HEK293 (cell line): Measurements from ENCODE around the gene THAP11.

Source experiments
- HOXA7 ChIP-seq: sonication (generic); formaldehyde crosslinking; IDR thresholded peaks from 2 replicates; pipeline ENCODE4 v1.8.1; 2022; ENCODE audit warnings: missing genetic modification reagents, borderline replicate concordance
- INSM2 ChIP-seq: fragments of 450-650 bp; formaldehyde crosslinking; IDR thresholded peaks from 2 replicates; pipeline ENCODE4 v1.5.1; 2016; ENCODE audit warnings: missing biosample characterization, missing genetic modification characterization
- KLF17 ChIP-seq: fragments of 450-650 bp; formaldehyde crosslinking; IDR thresholded peaks from 2 replicates; pipeline ENCODE4 v1.5.1; 2016; ENCODE audit warnings: missing biosample characterization, missing genetic modification characterization
- PRDM4 ChIP-seq: fragments of 450-650 bp; formaldehyde crosslinking; IDR thresholded peaks from 2 replicates; pipeline ENCODE4 v1.5.1; 2017; ENCODE audit warnings: missing biosample characterization, missing genetic modification characterization
- SCRT2 ChIP-seq: fragments of 450-650 bp; formaldehyde crosslinking; IDR thresholded peaks from 2 replicates; pipeline ENCODE4 v1.5.1; 2016; ENCODE audit warnings: missing biosample characterization, missing genetic modification characterization
- ZBTB1 ChIP-seq: fragments of 450-650 bp; formaldehyde crosslinking; IDR thresholded peaks from 2 replicates; pipeline ENCODE4 v1.5.1; 2016; ENCODE audit warnings: missing biosample characterization, missing genetic modification characterization
- ZBTB20 ChIP-seq: fragments of 450-650 bp; formaldehyde crosslinking; IDR thresholded peaks from 2 replicates; pipeline ENCODE4 v1.5.1; 2016; ENCODE audit warnings: missing biosample characterization, missing genetic modification characterization
- ZBTB6 ChIP-seq: fragments of 450-650 bp; formaldehyde crosslinking; IDR thresholded peaks from 2 replicates; pipeline ENCODE4 v1.5.1; 2017; ENCODE audit warnings: missing biosample characterization, missing genetic modification characterization
- ZNF169 ChIP-seq: fragments of 450-650 bp; formaldehyde crosslinking; IDR thresholded peaks from 2 replicates; pipeline ENCODE4 v1.5.1; 2016; ENCODE audit warnings: missing biosample characterization, missing genetic modification characterization
- ZNF202 ChIP-seq: fragments of 450-650 bp; formaldehyde crosslinking; IDR thresholded peaks from 2 replicates; pipeline ENCODE4 v1.5.1; 2016; ENCODE audit warnings: missing biosample characterization, missing genetic modification characterization, borderline replicate concordance
- ZNF23 ChIP-seq: fragments of 450-650 bp; formaldehyde crosslinking; IDR thresholded peaks from 2 replicates; pipeline ENCODE4 v1.5.1; 2016; ENCODE audit warnings: missing biosample characterization, missing genetic modification characterization, borderline replicate concordance
- ZNF239 ChIP-seq: fragments of 450-650 bp; formaldehyde crosslinking; IDR thresholded peaks from 2 replicates; pipeline ENCODE4 v1.5.1; 2016; ENCODE audit warnings: missing biosample characterization, missing genetic modification characterization
- ZNF26 ChIP-seq: fragments of 450-650 bp; formaldehyde crosslinking; IDR thresholded peaks from 2 replicates; pipeline ENCODE4 v1.5.1; 2016; ENCODE audit warnings: missing biosample characterization, missing genetic modification characterization
- ZNF302 ChIP-seq: fragments of 450-650 bp; formaldehyde crosslinking; IDR thresholded peaks from 2 replicates; pipeline ENCODE4 v1.5.1; 2016; ENCODE audit warnings: missing biosample characterization, missing genetic modification characterization, low read depth
- ZNF362 ChIP-seq: fragments of 450-650 bp; formaldehyde crosslinking; IDR thresholded peaks from 2 replicates; pipeline ENCODE4 v1.5.1; 2016; ENCODE audit warnings: missing biosample characterization, missing genetic modification characterization
- ZNF394 ChIP-seq: fragments of 450-650 bp; formaldehyde crosslinking; IDR thresholded peaks from 2 replicates; pipeline ENCODE4 v1.5.1; 2016; ENCODE audit warnings: missing biosample characterization, missing genetic modification characterization, mild to moderate bottlenecking, moderate library complexity, borderline replicate concordance
- ZNF501 ChIP-seq: fragments of 450-650 bp; formaldehyde crosslinking; IDR thresholded peaks from 2 replicates; pipeline ENCODE4 v1.5.1; 2016; ENCODE audit warnings: missing biosample characterization, missing genetic modification characterization
- ZNF513 ChIP-seq: fragments of 450-650 bp; IDR thresholded peaks from 2 replicates; pipeline ENCODE4 v1.5.1; 2018; ENCODE audit warnings: missing biosample characterization, missing genetic modification characterization
- ZNF558 ChIP-seq: fragments of 450-650 bp; formaldehyde crosslinking; IDR thresholded peaks from 2 replicates; pipeline ENCODE4 v1.5.1; 2016; ENCODE audit warnings: missing biosample characterization, missing genetic modification characterization
- ZNF645 ChIP-seq: fragments of 450-650 bp; formaldehyde crosslinking; IDR thresholded peaks from 2 replicates; pipeline ENCODE4; 2016; ENCODE audit warnings: missing biosample characterization, missing genetic modification characterization
- ZNF658 ChIP-seq: fragments of 450-650 bp; formaldehyde crosslinking; IDR thresholded peaks from 2 replicates; pipeline ENCODE4; 2016; ENCODE audit warnings: missing biosample characterization, missing genetic modification characterization
- ZNF664 ChIP-seq: fragments of 450-650 bp; formaldehyde crosslinking; IDR thresholded peaks from 2 replicates; pipeline ENCODE4 v1.5.1; 2016; ENCODE audit warnings: missing biosample characterization, missing genetic modification characterization
- ZNF677 ChIP-seq: fragments of 450-650 bp; IDR thresholded peaks from 2 replicates; pipeline ENCODE4 v1.5.0; 2018; ENCODE audit warnings: missing biosample characterization, mild to moderate bottlenecking, missing genetic modification characterization, moderate library complexity
- ZNF704 ChIP-seq: fragments of 450-650 bp; formaldehyde crosslinking; IDR thresholded peaks from 2 replicates; pipeline ENCODE4 v1.5.1; 2016; ENCODE audit warnings: missing biosample characterization, missing genetic modification characterization
- ZNF768 ChIP-seq: fragments of 450-650 bp; formaldehyde crosslinking; IDR thresholded peaks from 2 replicates; pipeline ENCODE4 v1.5.1; 2018; ENCODE audit warnings: missing biosample characterization, mild to moderate bottlenecking, missing genetic modification characterization
- ZNF830 ChIP-seq: fragments of 450-650 bp; IDR thresholded peaks from 2 replicates; pipeline ENCODE4 v1.5.0; 2018; ENCODE audit warnings: missing biosample characterization, missing genetic modification characterization, low read depth, mild to moderate bottlenecking, moderate library complexity

Gene THAP11

GRCh38 chr16:67846320-67847063 is 4.4 kb downstream of the THAP11 start, which contains the start of gene NUTF2 (continued):
- TF ChIP-seq PRDM4: peak; percentile 56
- no peak for TF ChIP-seq ZNF202
- no peak for TF ChIP-seq ZNF658 (tag by site-specific recombination)
- TF ChIP-seq ZNF302: no peak
- no peak for TF ChIP-seq ZNF239 (tag by site-specific recombination)
- no peak for TF ChIP-seq SCRT2 (tag by site-specific recombination)
- no peak for TF ChIP-seq INSM2 (tag by site-specific recombination)
- TF ChIP-seq ZNF704 (tag by site-specific recombination): no peak
- TF ChIP-seq KLF17: no peak
- TF ChIP-seq ZNF394 (tag by site-specific recombination): peak; percentile 60; the same call in 1 of the 2 replicates
- no peak for TF ChIP-seq HOXA7 (CRISPR knock-in tag)
- TF ChIP-seq ZNF362 (tag by site-specific recombination): no peak
- TF ChIP-seq ZNF513 (tag by site-specific recombination): no peak
- TF ChIP-seq ZNF558 (tag by site-specific recombination): no peak
- TF ChIP-seq ZNF768 (tag by site-specific recombination): peak; percentile 36; the same call in 1 of the 2 replicates
- TF ChIP-seq ZNF830: no peak
- TF ChIP-seq ZBTB6 (tag by site-specific recombination): no peak
- no peak for TF ChIP-seq ZNF26 (tag by site-specific recombination)
- no peak for TF ChIP-seq ZNF677
- TF ChIP-seq ZNF23 (tag by site-specific recombination): no peak; the same call in 1 of the 2 replicates
- TF ChIP-seq ZBTB1 (tag by site-specific recombination): no peak
- no peak for TF ChIP-seq ZNF645
- peak; percentile 90 for TF ChIP-seq ZBTB20 (tag by site-specific recombination)
- 0 out of 2 replicates have a peak, but pooled peaks have one; percentile 23 for TF ChIP-seq ZNF501 (tag by site-specific recombination)
- TF ChIP-seq ZNF169 (tag by site-specific recombination): no peak
- no peak for TF ChIP-seq ZNF664 (tag by site-specific recombination)
